H1 (cell line): ENCODE measurements around the gene SYCE3. TPM values are rescaled to one million over a fixed set of nuclear protein-coding genes. Genes with fewer than 3 reads are reported as not detected.
A peak's percentile ranks its signal among the peaks of the same experiment; 100 is the strongest.
"Not testable (repeated sequence)": the region's sequence is repeated elsewhere in the genome, so short reads cannot be mapped to it uniquely, and the experiment has no call there.

Experiments
- CTCF ChIA-PET: fragments of 300-600 bp; sonication (Branson Sonifier 250); formaldehyde crosslinking; loops from one replicate; lab custom pipeline; 2021; ENCODE audit not compliant: partially characterized antibody; lab: Charles Lee
- POLR2A ChIA-PET: fragments of 300-600 bp; sonication (Branson Sonifier 250); formaldehyde crosslinking; loops from one replicate; lab custom pipeline; 2021; ENCODE audit warnings: inconsistent platforms; ENCODE audit not compliant: partially characterized antibody; lab: Charles Lee
- DNase-seq, 2 experiments: peaks; one replicate each; pipeline versions ENCODE4 v3.0.0 to v3.0.0-alpha.2; 2010 to 2022; ENCODE audit warnings: low spot score in 2 of 2, low read depth in 1 of 2, mixed read lengths in 1 of 2
- FAIRE-seq: peaks from 2 replicates; lab custom pipeline; 2011; peaks lifted over from hg19 to GRCh38; lab: Jason Lieb, UNC
- H2AFZ ChIP-seq: 2 replicates; pipeline ENCODE4 v1.8.1; 2012; ENCODE audit warnings: low read length, inconsistent platforms
- H2AK5ac ChIP-seq: 2 replicates; pipeline ENCODE4 v1.6.1; 2013; ENCODE audit warnings: low read depth, low read length
- H2BK120ac ChIP-seq: replicated peaks from 2 replicates; pipeline ENCODE3; 2013; ENCODE audit warnings: low read depth, low read length, inconsistent platforms
- H2BK12ac ChIP-seq: 2 replicates; pipeline ENCODE4 v1.6.1; 2013; ENCODE audit warnings: low read depth, low read length
- H2BK15ac ChIP-seq: 2 replicates; pipeline ENCODE4 v1.6.1; 2013; ENCODE audit warnings: low read length
- H2BK20ac ChIP-seq: 2 replicates; pipeline ENCODE4 v1.6.1; 2013; ENCODE audit warnings: low read length
- H2BK5ac ChIP-seq: 2 replicates; pipeline ENCODE4 v1.6.1; 2013; ENCODE audit warnings: low read depth, low read length
- H3K14ac ChIP-seq: 2 replicates; pipeline ENCODE4 v1.6.1; 2013; ENCODE audit warnings: inconsistent platforms; ENCODE audit not compliant: insufficient read length
- H3K18ac ChIP-seq: 2 replicates; pipeline ENCODE4 v1.6.1; 2013; ENCODE audit warnings: low read length; ENCODE audit errors: extremely low read depth
- H3K23ac ChIP-seq: 2 replicates; pipeline ENCODE4 v1.6.1; 2013; ENCODE audit warnings: inconsistent platforms; ENCODE audit not compliant: insufficient read length
- H3K23me2 ChIP-seq: 2 replicates; pipeline ENCODE4 v1.6.1; 2013; ENCODE audit warnings: low read depth, low read length
- H3K27ac ChIP-seq: 2 replicates; pipeline ENCODE4 v1.6.1; 2011; ENCODE audit warnings: low read depth, low read length, inconsistent platforms
- H3K27me3 ChIP-seq, 4 experiments: replicated peaks in 1 of 4; 1 replicate in 1 of 4; 2 replicates in 3 of 4; pipeline versions ENCODE4 v1.6.1 to v1.8.1; 2011 to 2013; ENCODE audit warnings: low read length in 3 of 4, mild to moderate bottlenecking in 3 of 4, inconsistent platforms in 2 of 4, mixed read lengths in 2 of 4, moderate library complexity in 1 of 4; ENCODE audit not compliant: control insufficient read depth in 3 of 4, insufficient read depth in 3 of 4; ENCODE audit errors: extremely low read depth in 1 of 4
- H3K36me3 ChIP-seq, 4 experiments: 2 replicates each; pipeline versions ENCODE4 v1.6.1 to v1.8.1; 2011 to 2013; ENCODE audit warnings: mild to moderate bottlenecking in 4 of 4, low read length in 3 of 4, moderate library complexity in 2 of 4, control low read depth in 1 of 4, inconsistent platforms in 1 of 4; ENCODE audit not compliant: insufficient read depth in 4 of 4, control insufficient read depth in 2 of 4
- H3K4ac ChIP-seq: replicated peaks from 2 replicates; pipeline ENCODE3; 2013; ENCODE audit warnings: low read length, low read depth, mixed read lengths, inconsistent platforms; ENCODE audit not compliant: insufficient read length
- H3K4me1 ChIP-seq, 4 experiments: replicated peaks in 1 of 4; 1 replicate in 1 of 4; 2 replicates in 3 of 4; pipeline versions ENCODE4 v1.6.1 to v1.8.1; 2011 to 2013; ENCODE audit warnings: low read length in 3 of 4, inconsistent platforms in 2 of 4, mixed read lengths in 1 of 4; ENCODE audit not compliant: insufficient read depth in 4 of 4, control insufficient read depth in 3 of 4
- H3K4me2 ChIP-seq, 2 experiments: 2 replicates each; pipeline versions ENCODE4 v1.6.1 to v1.8.1; 2011 to 2013; ENCODE audit warnings: low read depth in 2 of 2, low read length in 2 of 2, control low read depth in 1 of 2, inconsistent platforms in 1 of 2, mild to moderate bottlenecking in 1 of 2; ENCODE audit not compliant: insufficient read depth in 1 of 2
- H3K4me3 ChIP-seq, 4 experiments: fragments of 200-600, 300-600 bp in 1 of 4; sonication (generic), shearing (Covaris generic), sonication (Bioruptor Twin) in 1 of 4; 2 replicates each; pipeline versions ENCODE4 v1.5.1 to v1.8.1; 2011 to 2016; ENCODE audit warnings: low read length in 4 of 4, low read depth in 3 of 4, control low read depth in 2 of 4, inconsistent platforms in 2 of 4, mild to moderate bottlenecking in 2 of 4, mixed read lengths in 1 of 4, moderate library complexity in 1 of 4; ENCODE audit not compliant: insufficient read depth in 2 of 4; ENCODE audit errors: extremely low read depth in 1 of 4
- H3K56ac ChIP-seq: replicated peaks from 2 replicates; pipeline ENCODE3; 2013; ENCODE audit warnings: low read depth, mild to moderate bottlenecking, mixed read lengths, low read length, inconsistent platforms; ENCODE audit not compliant: insufficient read length
- H3K79me1 ChIP-seq: 2 replicates; pipeline ENCODE4 v1.6.1; 2013; ENCODE audit warnings: low read depth, low read length, control low read depth
- H3K79me2 ChIP-seq, 2 experiments: 2 replicates each; pipeline versions ENCODE4 v1.6.1 to v1.8.1; 2012 to 2013; ENCODE audit warnings: low read length in 2 of 2, mild to moderate bottlenecking in 2 of 2, inconsistent platforms in 1 of 2; ENCODE audit not compliant: insufficient read depth in 2 of 2, control insufficient read depth in 1 of 2
- H3K9ac ChIP-seq, 4 experiments: replicated peaks in 1 of 4; 1 replicate in 1 of 4; 2 replicates in 3 of 4; pipeline versions ENCODE4 v1.6.1 to v1.8.1; 2011 to 2013; ENCODE audit warnings: low read depth in 3 of 4, low read length in 3 of 4, control low read depth in 2 of 4, mild to moderate bottlenecking in 2 of 4, moderate library complexity in 2 of 4, inconsistent platforms in 1 of 4; ENCODE audit errors: extremely low read depth in 1 of 4
- H3K9me3 ChIP-seq, 2 experiments: 2 replicates each; pipeline versions ENCODE4 v1.6.1 to v1.8.1; 2012 to 2013; ENCODE audit warnings: mild to moderate bottlenecking in 2 of 2, moderate library complexity in 2 of 2, control low read depth in 1 of 2, inconsistent platforms in 1 of 2, low read depth in 1 of 2, low read length in 1 of 2, mixed read lengths in 1 of 2; ENCODE audit not compliant: insufficient read depth in 2 of 2
- H4K20me1 ChIP-seq, 2 experiments: replicated peaks in 1 of 2; 2 replicates each; pipeline versions ENCODE3 to v1.8.1; 2011 to 2013; ENCODE audit warnings: inconsistent platforms in 2 of 2, low read length in 2 of 2, mild to moderate bottlenecking in 1 of 2; ENCODE audit not compliant: insufficient read depth in 2 of 2, control insufficient read depth in 1 of 2
- H4K5ac ChIP-seq: 2 replicates; pipeline ENCODE4 v1.6.1; 2013; ENCODE audit warnings: low read length, low read depth, mixed read lengths, inconsistent platforms; ENCODE audit not compliant: insufficient read length
- H4K8ac ChIP-seq: 2 replicates; pipeline ENCODE4 v1.8.0; 2013; ENCODE audit warnings: mild to moderate bottlenecking, moderate library complexity, low read length, inconsistent platforms; ENCODE audit not compliant: insufficient read depth; ENCODE audit errors: extremely low read depth
- H4K91ac ChIP-seq: replicated peaks from 2 replicates; pipeline ENCODE3; 2013; ENCODE audit warnings: low read length, mixed read lengths, inconsistent platforms; ENCODE audit not compliant: insufficient read length
- WGBS, 2 experiments: shearing (Covaris generic) in 1 of 2; methylation state at CpG; one replicate each; pipeline versions ENCODE4 v1.1.6 to v1.1.7; 2013 to 2015; ENCODE audit warnings: low lambda C conversion rate in 2 of 2, mixed read lengths in 2 of 2, inconsistent platforms in 1 of 2, low coverage in 1 of 2, missing lambda C conversion rate in 1 of 2; ENCODE audit not compliant: insufficient replicate concordance in 2 of 2, insufficient coverage in 1 of 2, insufficient read length in 1 of 2; ENCODE audit errors: extremely low coverage in 1 of 2, missing lambda C conversion rate in 1 of 2; 5-methylcytosine and 5-hydroxymethylcytosine counted together
- polyA plus RNA-seq, 7 experiments: library from polyadenylated mRNA; depleted of rRNA in 3 of 7; stranded (reverse) in 5 of 7; unstranded in 2 of 7; fragments of >200 nt in 5 of 7; fragments of 200-250 nt in 2 of 7; gene quantifications; 1 replicate in 5 of 7; 2 replicates in 1 of 7; 4 replicates in 1 of 7; pipeline versions ENCODE4 v1.2.1 to v1.2.3, GENCODE V29; 2011 to 2013; ENCODE audit warnings: missing spikeins in 2 of 7, mixed read lengths in 2 of 7
- total RNA-seq: library from RNA; stranded (reverse); fragmentation: NEBNext Ultra II Directional; extraction: Animal tissue kit (Norgen Biotek cat#: 25700); gene quantifications from 2 replicates; pipeline ENCODE4 v1.2.1, GENCODE V29; 2021

SYCE3 gene
- total and polyA plus RNA-seq, 2 of the 8 experiments (the other 6 are each of a cell fraction or from before 2014, with no cell fraction given), result 1.9 TPM; not detected in 1

DNA sequence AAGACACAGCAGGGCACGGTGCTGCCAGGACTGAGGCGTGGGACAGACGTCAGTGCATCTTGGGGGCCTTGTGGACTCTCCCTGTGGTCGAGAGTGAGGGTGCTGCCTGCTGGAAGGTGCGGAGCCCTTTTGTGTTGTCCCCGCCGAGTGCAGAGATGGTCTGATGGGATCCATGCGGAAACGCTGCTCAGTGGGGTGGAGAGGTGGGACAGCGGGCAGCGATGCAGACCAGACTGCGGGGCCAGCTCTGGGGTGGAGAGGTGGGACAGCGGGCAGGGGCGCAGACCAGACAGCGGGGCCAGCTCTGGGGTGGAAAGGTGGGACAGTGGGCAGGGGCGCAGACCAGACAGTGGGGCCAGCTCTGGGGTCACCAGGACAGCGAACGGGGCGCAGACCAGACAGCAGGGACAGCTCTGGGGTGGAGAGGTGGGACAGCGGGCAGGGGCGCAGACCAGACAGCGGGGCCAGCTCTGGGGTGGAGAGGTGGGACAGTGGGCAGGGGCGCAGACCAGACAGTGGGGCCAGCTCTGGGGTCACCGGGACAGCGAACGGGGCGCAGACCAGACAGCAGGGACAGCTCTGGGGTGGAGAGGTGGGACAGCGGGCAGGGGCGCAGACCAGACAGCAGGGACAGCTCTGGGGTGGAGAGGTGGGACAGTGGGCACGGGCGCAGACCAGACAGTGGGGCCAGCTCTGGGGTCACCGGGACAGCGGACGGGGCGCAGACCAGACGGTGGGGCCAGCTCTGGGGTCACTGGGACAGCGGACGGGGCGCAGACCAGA lies 45.5 kb upstream of the SYCE3 start:
- H3K9ac ChIP-seq, H2BK120ac ChIP-seq, H3K23me2 ChIP-seq, H3K18ac ChIP-seq, H3K9me3 ChIP-seq, H2AK5ac ChIP-seq, H3K79me2 ChIP-seq, H3K79me1 ChIP-seq, H2AFZ ChIP-seq, H3K14ac ChIP-seq, FAIRE-seq, H2BK20ac ChIP-seq, H4K20me1 ChIP-seq, H3K23ac ChIP-seq, H2BK5ac ChIP-seq, H4K91ac ChIP-seq, H2BK15ac ChIP-seq, H3K4me2 ChIP-seq, H3K56ac ChIP-seq, H3K4ac ChIP-seq, H4K5ac ChIP-seq, H2BK12ac ChIP-seq, H3K36me3 ChIP-seq, H3K4me3 ChIP-seq, H4K8ac ChIP-seq, POLR2A ChIA-PET, H3K27ac ChIP-seq: not testable (repeated sequence)
- CTCF ChIA-PET, result interaction anchor here (0.9 to 5.4 kb wide), 6 partner anchors 13 to 88 kb away, joined by 3 to 39 read pairs (median 10); partner anchors contain the start of genes CPT1B and SYCE3
- Histone ChIP-seq H3K4me1 (peaks cover 0 to 11% (median 4%) of the 10 kb centered on the region in 4 experiments; a peak in 5 of 7 replicates), H3K27me3 (peaks cover 22 to 40% (median 32%) of the 10 kb centered on the region in 4 experiments)
- WGBS, 2 experiments, result 83% methylated on average over 31 of the region's 39 CpGs; no CpG with 5 or more reads in 1 of the 2 experiments
- peak in 1 of 2 experiments; percentile 43 for DNase-seq
